Tibial artery (tissue), 4 donors: ENCODE measurements around the gene MAP1LC3B.

Experiments
- DNase-seq, 2 donors: peaks; one replicate each; pipeline ENCODE4 v3.0.0-alpha.2; 2019
- H3K27ac ChIP-seq, 2 donors: fragments of 200-600 bp; sonication (generic) in 1 of 2; 1 replicate in 1 of 2; 2 replicates in 1 of 2; pipeline ENCODE4 v1.5.1; 2018 to 2019; ENCODE audit warnings: mild to moderate bottlenecking in 1 of 2
- H3K27me3 ChIP-seq, 2 donors: fragments of 200-600 bp; sonication (generic) in 1 of 2; one replicate each; pipeline versions ENCODE4 v1.5.1 to v1.6.0; 2016 to 2019
- H3K36me3 ChIP-seq, 3 donors: fragments of 200-600 bp; sonication (generic) in 2 of 3; one replicate each; pipeline ENCODE4 v1.5.1; 2016 to 2019; ENCODE audit warnings: mild to moderate bottlenecking in 2 of 3
- H3K4me1 ChIP-seq, 4 donors: fragments of 200-600 bp; sonication (generic) in 2 of 4; 1 replicate in 3 of 4; 2 replicates in 1 of 4; pipeline ENCODE4 v1.5.1; 2016 to 2019
- H3K4me3 ChIP-seq, 2 donors: fragments of 200-600 bp; sonication (generic) in 1 of 2; 1 replicate in 1 of 2; 2 replicates in 1 of 2; pipeline ENCODE4 v1.5.1; 2018 to 2019; ENCODE audit warnings: mild to moderate bottlenecking in 2 of 2
- H3K9me3 ChIP-seq, 3 donors: fragments of 200-600 bp; sonication (generic) in 1 of 3; one replicate each; pipeline ENCODE4 v1.5.1; 2016 to 2019
- CTCF ChIP-seq, 2 experiments: fragments of 200-600 bp in 1 of 2; fragments of 450-650 bp in 1 of 2; IDR thresholded peaks; one replicate each; pipeline ENCODE4 v1.5.1; 2017 to 2019; ENCODE audit warnings: antibody characterized with exemption in 2 of 2, mild to moderate bottlenecking in 1 of 2, moderate library complexity in 1 of 2
- intact Hi-C: fragments of 100-400 bp; cut with DNase I; formaldehyde crosslinking; loops from one replicate; pipeline ENCODE4 v1.15.0; 2023; ENCODE audit warnings: low total_unique reads

The MAP1LC3B gene

GRCh38 chr16:87451563-87452210 lies 59.6 kb downstream of the MAP1LC3B start:
- intact Hi-C loops: no loop called here
- Histone ChIP-seq H3K36me3 (peaks cover 7 to 57% (median 49%) of the 10 kb centered on the region in 3 donors), H3K27ac (no peak overlapping the region), H3K4me3 (no peak overlapping the region), H3K4me1 (no peaks in the 10 kb centered on the region), H3K27me3 (no peaks in the 10 kb centered on the region), H3K9me3 (no peaks in the 10 kb centered on the region)
- DNase-seq: no peak
- TF ChIP-seq CTCF (IDR thresholded peaks at IDR 0.05): no peak

GRCh38 chr16:87453326-87453725 lies 61.2 kb downstream of the MAP1LC3B start:
- no peaks in the 10 kb centered on the region for H3K9me3 ChIP-seq
- no peak overlapping the region for H3K4me3 ChIP-seq
- H3K36me3 ChIP-seq: peaks cover 5 to 53% (median 42%) of the 10 kb centered on the region in 3 donors
- H3K27me3 ChIP-seq: no peaks in the 10 kb centered on the region
- intact Hi-C loops: no loop called here
- no peak for TF ChIP-seq CTCF (IDR thresholded peaks at IDR 0.05)
- no peak overlapping the region for H3K27ac ChIP-seq
- H3K4me1 ChIP-seq: peaks cover 0 to 12% (median 3%) of the 10 kb centered on the region in 4 donors
- no peak for DNase-seq
